PC-3 (cell line): ENCODE measurements around the gene MAGI2. TPM values are rescaled to one million over a fixed set of nuclear protein-coding genes. Genes with fewer than 3 reads are reported as not detected.
"Not testable (repeated sequence)": the region's sequence is repeated elsewhere in the genome, so short reads cannot be mapped to it uniquely, and the experiment has no call there.

Experiments used
- ATAC-seq: fragments of 200-7000 bp; cut with Tn5 transposase; 2 replicates; pipeline ENCODE4 v1.9.1; 2020; ENCODE audit warnings: mild to moderate bottlenecking, moderate library complexity
- BruUV-seq: library from RNA; stranded (reverse); fragments of 400-500 nt; replicated peaks from 2 replicates; lab custom pipeline; 2021; lab: Mats Ljungman, UMichigan
- CTCF ChIA-PET: fragments of 300-600 bp; sonication (Branson Sonifier 250); formaldehyde crosslinking; loops from one replicate; lab custom pipeline; 2022; ENCODE audit warnings: antibody characterized with exemption; lab: Charles Lee
- POLR2A ChIA-PET: fragments of 300-600 bp; sonication (Branson Sonifier 250); formaldehyde crosslinking; loops from one replicate; lab custom pipeline; 2022; ENCODE audit warnings: antibody characterized with exemption; ENCODE audit not compliant: unreplicated experiment; lab: Charles Lee
- DNase-seq: peaks from one replicate; pipeline ENCODE4 v3.0.0-alpha.2; 2015
- H2AFZ ChIP-seq: fragments of 300-600 bp; sonication (generic); 2 replicates; pipeline ENCODE4 v1.6.0; 2016; ENCODE audit warnings: antibody characterized with exemption, low read length
- H3F3A ChIP-seq: fragments of 300-600 bp; sonication (generic); one replicate; pipeline ENCODE4 v1.6.0; 2017; ENCODE audit warnings: antibody characterized with exemption, low read length, control low read depth, mild to moderate bottlenecking; ENCODE audit not compliant: unreplicated experiment
- H3K27ac ChIP-seq: fragments of 300-600 bp; sonication (generic); 2 replicates; pipeline ENCODE4 v1.5.1; 2016; ENCODE audit warnings: mild to moderate bottlenecking, low read length
- H3K27me3 ChIP-seq: fragments of 300-600 bp; sonication (generic); 2 replicates; pipeline ENCODE4 v1.6.1; 2016; ENCODE audit warnings: low read length, mixed read lengths
- H3K36me3 ChIP-seq: fragments of 300-600 bp; sonication (generic); 2 replicates; pipeline ENCODE4 v1.6.1; 2016; ENCODE audit warnings: low read depth, mixed run types, low read length, mixed read lengths
- H3K4me1 ChIP-seq: fragments of 300-600 bp; sonication (generic); 2 replicates; pipeline ENCODE4 v1.5.1; 2016; ENCODE audit warnings: low read length; ENCODE audit not compliant: insufficient read depth
- H3K4me2 ChIP-seq: fragments of 300-600 bp; sonication (generic); 2 replicates; pipeline ENCODE4 v1.6.0; 2016; ENCODE audit warnings: low read length
- H3K4me3 ChIP-seq: fragments of 300-600 bp; sonication (generic); 2 replicates; pipeline ENCODE4 v1.5.1; 2016; ENCODE audit warnings: mild to moderate bottlenecking, low read length, mixed read lengths
- H3K79me2 ChIP-seq: fragments of 300-600 bp; sonication (generic); 2 replicates; pipeline ENCODE4 v1.6.1; 2017; ENCODE audit warnings: low read length, mixed read lengths
- H3K9ac ChIP-seq: fragments of 300-600 bp; sonication (generic); 2 replicates; pipeline ENCODE4 v1.6.0; 2016; ENCODE audit warnings: mild to moderate bottlenecking, low read length
- H3K9me2 ChIP-seq: fragments of 300-600 bp; sonication (generic); replicated peaks from 2 replicates; pipeline ENCODE4 v1.6.1; 2016; ENCODE audit warnings: mixed run types, low read length, mixed read lengths
- H3K9me3 ChIP-seq: fragments of 300-600 bp; sonication (generic); 2 replicates; pipeline ENCODE4 v1.6.1; 2016; ENCODE audit warnings: low read length, mixed read lengths
- H4K20me1 ChIP-seq: fragments of 300-600 bp; sonication (generic); 2 replicates; pipeline ENCODE4 v1.6.1; 2016; ENCODE audit warnings: low read length, mixed read lengths
- CTCF ChIP-seq: fragments of 300-600 bp; sonication (generic); conservative IDR thresholded peaks from 2 replicates; pipeline ENCODE4 v1.5.1; 2017; ENCODE audit warnings: antibody characterized with exemption, low read depth, mild to moderate bottlenecking, low read length
- EZH2 ChIP-seq: fragments of 300-600 bp; sonication (generic); IDR thresholded peaks from one replicate; pipeline ENCODE4 v1.6.1; 2017; ENCODE audit warnings: antibody characterized with exemption, mild to moderate bottlenecking, low read length; ENCODE audit not compliant: unreplicated experiment
- EZH2phosphoT487 ChIP-seq: fragments of 300-600 bp; sonication (generic); IDR thresholded peaks from 2 replicates; pipeline ENCODE4 v1.6.1; 2018; ENCODE audit warnings: mild to moderate bottlenecking, antibody characterized with exemption, low read length, borderline replicate concordance
- intact Hi-C: fragments of 100-400 bp; cut with micrococcal nuclease; formaldehyde crosslinking; loops from 2 replicates; pipeline ENCODE4 v1.9.0; 2023
- total RNA-seq: library from RNA; depleted of rRNA; stranded (reverse); fragments of >200 nt; gene quantifications from 2 replicates; pipeline ENCODE4 v1.2.3, GENCODE V29; 2014

The MAGI2 gene
- total RNA-seq, 1 experiment from 2014 or later = not detected

DNA sequence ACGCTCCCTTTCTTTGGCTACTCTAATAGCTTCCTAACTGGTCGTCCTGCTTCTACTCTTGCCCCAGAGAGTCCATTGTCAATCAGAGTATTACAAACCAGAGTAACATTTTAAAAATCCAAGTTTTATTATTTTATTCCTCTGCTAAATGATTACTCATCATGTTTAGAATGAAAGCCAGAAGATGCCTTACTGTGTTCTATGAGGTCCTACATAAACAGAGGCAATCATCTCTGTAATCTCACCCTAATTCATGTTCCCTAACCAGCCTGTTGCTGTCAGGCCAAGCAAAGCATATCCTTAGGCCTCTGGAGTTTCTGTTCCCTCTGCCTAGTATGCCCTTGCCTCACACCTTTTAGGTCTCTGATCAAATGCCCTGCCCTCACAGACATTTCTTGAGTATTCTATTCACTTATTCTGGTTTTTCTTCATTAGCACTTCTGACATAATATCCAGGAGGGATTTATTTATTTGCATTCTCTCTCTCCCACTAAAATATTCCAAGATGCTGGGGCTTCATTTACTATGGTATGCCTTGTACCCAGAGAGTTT lies 1157.3 kb downstream of the MAGI2 start:
- Histone ChIP-seq H3K27ac (no peak overlapping the region), H3K4me2 (no peak overlapping the region), H4K20me1 (no peaks in the 10 kb centered on the region), H2AFZ (no peak overlapping the region), H3K27me3 (peaks cover 3% of the 10 kb centered on the region; the same call in 1 of the 2 replicates), H3K9me2 (no peaks in the 10 kb centered on the region), H3K36me3 (no peaks in the 10 kb centered on the region), H3F3A (no peaks in the 10 kb centered on the region), H3K9me3 (no peaks in the 10 kb centered on the region), H3K79me2 (no peaks in the 10 kb centered on the region), H3K4me1 (no peaks in the 10 kb centered on the region), H3K9ac (no peak overlapping the region), H3K4me3 (no peak overlapping the region)
- CTCF ChIA-PET = no interaction called here
- intact Hi-C loops = no loop called here
- POLR2A ChIA-PET = no interaction called here
- BruUV-seq = no TSS peak
- DNase-seq (no peak), ATAC-seq (no peak)
- TF ChIP-seq EZH2phosphoT487 = no peak
- no peak for TF ChIP-seq CTCF
- no peak for TF ChIP-seq EZH2

DNA sequence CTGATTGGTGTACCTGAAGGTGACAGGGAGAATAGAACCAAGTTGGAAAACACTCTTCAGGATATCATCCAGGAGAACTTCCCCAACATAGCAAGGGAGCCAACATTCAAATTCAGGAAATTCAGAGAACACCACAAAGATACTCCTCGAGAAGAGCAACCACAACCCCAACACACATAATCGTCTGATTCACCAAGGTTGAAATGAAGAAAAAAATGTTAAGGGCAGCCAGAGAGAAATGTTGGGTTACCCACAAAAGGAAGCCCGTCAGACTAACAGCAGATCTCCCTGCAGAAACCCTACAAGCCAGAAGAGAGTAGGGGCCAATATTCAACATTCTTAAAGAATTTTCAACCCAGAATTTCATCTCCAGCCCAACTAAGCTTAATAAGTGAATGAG lies 1164.0 kb downstream of the MAGI2 start:
- H3K4me1 ChIP-seq, intact Hi-C loops, DNase-seq, H3K9me3 ChIP-seq, H3K9me2 ChIP-seq, H3K4me2 ChIP-seq, BruUV-seq, H3K79me2 ChIP-seq, CTCF ChIA-PET, ATAC-seq, H3K36me3 ChIP-seq, H4K20me1 ChIP-seq, H3K27ac ChIP-seq, H3K4me3 ChIP-seq, H2AFZ ChIP-seq, H3F3A ChIP-seq, POLR2A ChIA-PET, H3K9ac ChIP-seq: not testable (repeated sequence)
- H3K27me3 ChIP-seq = peaks cover 27% of the 10 kb centered on the region

GRCh38 chr7:78284945-78285344 lies 1168.5 kb downstream of the MAGI2 start:
- Histone ChIP-seq H3K4me3 (no peak overlapping the region), H3K27ac (no peak overlapping the region), H3F3A (no peaks in the 10 kb centered on the region), H3K4me2 (no peak overlapping the region), H3K36me3 (no peaks in the 10 kb centered on the region), H3K9me3 (no peaks in the 10 kb centered on the region), H3K4me1 (no peaks in the 10 kb centered on the region), H3K79me2 (no peaks in the 10 kb centered on the region), H3K9ac (no peak overlapping the region), H2AFZ (no peak overlapping the region), H4K20me1 (no peaks in the 10 kb centered on the region), H3K9me2 (no peaks in the 10 kb centered on the region), H3K27me3 (peaks cover 32% of the 10 kb centered on the region)
- POLR2A ChIA-PET = no interaction called here
- CTCF ChIA-PET = interaction anchor here (0.9 kb wide), 1 partner anchor 31 kb away, joined by 4 read pairs; no protein-coding TSS in a partner anchor
- intact Hi-C loops = no loop called here
- no peak for DNase-seq
- BruUV-seq = no TSS peak
- TF ChIP-seq EZH2 = no peak
- TF ChIP-seq CTCF = no peak
- no peak for ATAC-seq
